GM21786 (cell line): ENCODE measurements around the gene CFAP58.

Experiments used
- ATAC-seq: cut with Tn5 transposase; IDR thresholded peaks from one replicate; pipeline ENCODE4 v1.9.1; 2021; ENCODE audit not compliant: unreplicated experiment

Gene CFAP58, protein sequence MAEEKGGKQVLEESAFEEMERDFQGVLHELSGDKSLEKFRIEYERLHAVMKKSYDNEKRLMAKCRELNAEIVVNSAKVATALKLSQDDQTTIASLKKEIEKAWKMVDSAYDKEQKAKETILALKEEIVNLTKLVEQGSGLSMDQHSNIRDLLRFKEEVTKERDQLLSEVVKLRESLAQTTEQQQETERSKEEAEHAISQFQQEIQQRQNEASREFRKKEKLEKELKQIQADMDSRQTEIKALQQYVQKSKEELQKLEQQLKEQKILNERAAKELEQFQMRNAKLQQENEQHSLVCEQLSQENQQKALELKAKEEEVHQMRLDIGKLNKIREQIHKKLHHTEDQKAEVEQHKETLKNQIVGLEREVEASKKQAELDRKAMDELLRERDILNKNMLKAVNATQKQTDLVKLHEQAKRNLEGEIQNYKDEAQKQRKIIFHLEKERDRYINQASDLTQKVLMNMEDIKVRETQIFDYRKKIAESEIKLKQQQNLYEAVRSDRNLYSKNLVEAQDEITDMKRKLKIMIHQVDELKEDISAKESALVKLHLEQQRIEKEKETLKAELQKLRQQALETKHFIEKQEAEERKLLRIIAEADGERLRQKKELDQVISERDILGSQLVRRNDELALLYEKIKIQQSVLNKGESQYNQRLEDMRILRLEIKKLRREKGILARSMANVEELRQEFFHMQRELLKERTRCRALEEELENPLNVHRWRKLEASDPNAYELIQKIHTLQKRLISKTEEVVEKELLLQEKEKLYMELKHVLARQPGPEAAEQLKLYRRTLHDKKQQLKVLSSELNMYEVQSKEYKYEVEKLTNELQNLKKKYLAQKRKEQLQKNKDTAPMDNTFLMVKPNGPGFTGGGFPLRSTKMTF

DNA sequence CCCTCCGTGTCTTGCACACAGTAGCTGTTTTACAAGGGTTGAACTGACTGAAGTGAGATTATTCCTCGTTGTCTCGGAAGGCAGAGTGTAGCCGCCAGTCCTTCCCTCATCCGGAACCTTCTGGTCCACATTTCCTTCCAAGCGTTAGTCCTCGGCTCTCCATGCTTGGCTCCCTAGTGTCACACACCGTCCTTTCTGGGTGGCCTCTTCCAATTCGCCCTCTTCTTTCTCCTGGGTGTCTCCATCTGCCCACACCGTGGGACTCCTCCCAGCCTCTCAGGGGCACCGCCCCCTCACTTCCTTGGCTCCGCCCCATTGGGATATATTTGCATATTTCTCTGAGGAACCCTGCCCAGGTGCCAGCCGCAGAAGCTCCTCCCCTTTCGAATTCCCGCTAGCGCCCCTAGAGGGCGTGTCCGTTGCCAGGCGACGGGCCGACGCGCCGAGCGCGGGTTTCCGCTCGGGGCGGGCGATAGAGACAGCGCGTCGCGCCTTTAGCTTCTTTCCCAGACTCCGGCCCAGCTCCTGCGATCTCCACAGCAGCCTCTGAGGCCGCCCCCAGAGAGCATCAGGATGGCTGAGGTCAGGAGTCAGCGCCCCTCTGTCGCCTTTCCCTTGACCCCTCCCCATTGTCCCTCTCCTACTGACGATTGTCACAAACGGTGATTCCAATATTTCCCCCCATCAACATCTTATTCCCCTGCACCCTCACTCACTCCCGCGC lies at the start of gene CFAP58:
Gene CFAP58, plus strand, starts transcription at position 509 of the 724 bp plus-strand sequence. Its CDS starts 65 bp downstream, at position 574.
- ATAC-seq, result peak; percentile 60

DNA sequence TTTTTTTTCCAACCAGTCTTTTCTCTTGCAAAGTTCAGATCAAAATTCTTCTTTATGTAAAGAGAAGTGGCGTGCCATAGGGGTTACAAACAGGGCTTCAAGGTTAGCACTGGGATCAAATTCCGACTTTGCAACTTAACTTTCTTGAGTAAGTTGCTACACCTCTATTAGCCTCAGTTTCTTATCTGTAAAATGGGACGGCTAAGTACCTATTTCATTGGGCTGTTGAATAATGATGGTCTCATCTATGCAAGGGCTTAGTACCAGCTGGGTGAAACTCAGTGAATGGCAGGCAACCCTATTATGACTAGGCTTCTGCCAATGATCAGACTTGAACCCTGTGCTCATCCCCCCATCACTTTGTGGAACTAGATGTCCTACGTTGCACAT lies 49.3 kb upstream of the CFAP58 start:
- ATAC-seq, result no peak

DNA sequence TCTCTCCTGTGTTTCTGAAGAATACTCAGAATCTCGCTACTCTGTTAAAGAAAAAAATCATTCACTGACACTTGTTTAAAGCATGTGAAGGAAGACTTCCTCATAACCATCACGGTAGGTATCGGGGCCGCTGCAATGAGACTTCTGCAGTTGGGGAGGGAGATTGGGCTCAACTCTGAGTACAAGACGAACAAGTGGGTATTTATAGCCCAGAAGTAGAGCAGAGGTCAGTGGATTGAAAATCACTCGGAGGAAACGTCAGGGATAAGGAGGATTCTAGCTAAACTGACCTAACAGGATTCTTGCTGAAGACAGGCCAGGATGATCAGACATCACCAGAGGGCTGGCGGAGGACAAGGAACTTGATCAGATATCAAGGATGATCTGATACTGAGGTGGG lies 48.7 kb upstream of the CFAP58 start:
- no peak for ATAC-seq

DNA sequence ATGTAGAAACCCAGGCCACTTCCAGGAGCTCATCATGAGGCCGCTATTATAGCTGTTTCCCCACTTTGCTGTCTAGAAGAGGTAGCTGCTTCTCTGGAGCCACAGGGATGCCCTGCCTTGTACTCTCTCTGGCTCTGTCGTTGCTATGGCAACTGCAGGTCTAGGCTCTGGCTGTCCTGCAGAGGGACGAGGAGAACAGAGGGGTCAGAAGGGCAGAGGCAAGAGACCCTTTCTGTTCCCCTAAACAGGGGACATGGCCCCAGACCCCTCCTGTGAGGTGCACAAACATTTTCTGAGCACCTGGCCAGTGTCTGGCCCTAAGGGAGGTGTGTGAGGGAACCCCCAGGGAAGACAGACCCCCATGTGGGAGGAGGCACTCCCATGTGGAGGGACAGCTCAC lies 46.7 kb upstream of the CFAP58 start:
- no peak for ATAC-seq

DNA sequence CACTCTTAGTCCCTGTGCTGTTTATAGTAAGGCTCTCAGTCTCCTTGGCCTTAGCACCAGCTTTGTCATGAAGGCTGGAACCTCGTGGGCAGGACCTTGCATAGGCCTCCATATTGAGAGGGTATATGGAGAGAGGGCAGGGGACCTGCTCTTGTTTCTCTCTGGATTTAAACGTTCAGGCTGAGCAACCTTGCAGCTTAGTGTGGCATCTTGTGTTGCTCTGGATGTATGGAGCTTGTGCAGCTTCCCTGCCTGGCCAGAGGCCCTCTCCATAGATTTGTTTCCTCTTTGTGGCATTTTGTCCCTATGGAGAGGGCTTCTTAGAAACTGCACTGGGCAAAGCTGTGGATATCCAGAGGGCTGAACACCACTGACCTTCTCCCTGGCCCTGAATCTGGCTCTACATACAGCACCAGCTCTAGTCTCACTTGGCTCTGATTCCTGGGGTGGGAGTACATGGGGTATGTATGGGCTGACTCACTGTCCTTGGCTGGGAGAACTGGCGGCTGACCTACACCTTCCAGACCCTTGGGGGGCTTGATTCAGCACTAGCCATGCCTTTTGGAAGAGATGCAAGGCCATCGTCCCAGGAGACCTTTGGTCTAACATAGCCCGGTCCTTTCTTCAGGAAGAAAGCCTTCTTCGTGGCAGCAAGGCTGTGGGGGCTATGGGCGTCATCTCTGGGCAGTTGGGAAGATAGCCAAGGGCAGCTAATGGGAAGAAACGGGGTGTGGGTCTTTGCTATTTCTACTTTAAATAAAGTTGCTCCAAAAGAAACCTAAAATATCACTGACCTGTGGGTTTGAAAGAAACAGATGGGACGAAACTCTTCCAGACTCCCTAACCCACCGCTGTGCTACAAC lies 45.8 kb upstream of the CFAP58 start:
- no peak for ATAC-seq

DNA sequence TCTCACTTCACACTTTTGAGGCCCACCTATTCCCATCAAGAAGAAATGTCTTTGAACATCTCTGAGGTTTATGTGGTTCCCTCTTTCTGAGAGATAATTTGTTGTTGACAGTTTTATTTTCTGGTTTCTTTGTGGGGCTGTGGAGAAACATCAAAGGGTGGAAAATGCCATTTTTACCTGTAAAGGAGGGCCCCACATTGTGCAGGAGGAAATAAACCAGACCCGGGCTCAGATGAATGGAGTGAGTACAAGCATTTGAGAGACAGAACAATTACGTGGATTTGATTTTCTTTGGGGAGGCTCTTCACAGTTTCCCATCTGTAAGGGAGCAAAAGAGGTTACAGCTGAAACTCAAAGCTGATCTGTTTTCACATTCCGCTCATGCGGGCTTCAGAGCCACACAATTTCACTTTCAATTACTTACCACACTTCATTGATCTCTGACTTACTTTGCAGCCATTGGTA lies 45.2 kb upstream of the CFAP58 start:
- ATAC-seq, result peak; percentile 84

DNA sequence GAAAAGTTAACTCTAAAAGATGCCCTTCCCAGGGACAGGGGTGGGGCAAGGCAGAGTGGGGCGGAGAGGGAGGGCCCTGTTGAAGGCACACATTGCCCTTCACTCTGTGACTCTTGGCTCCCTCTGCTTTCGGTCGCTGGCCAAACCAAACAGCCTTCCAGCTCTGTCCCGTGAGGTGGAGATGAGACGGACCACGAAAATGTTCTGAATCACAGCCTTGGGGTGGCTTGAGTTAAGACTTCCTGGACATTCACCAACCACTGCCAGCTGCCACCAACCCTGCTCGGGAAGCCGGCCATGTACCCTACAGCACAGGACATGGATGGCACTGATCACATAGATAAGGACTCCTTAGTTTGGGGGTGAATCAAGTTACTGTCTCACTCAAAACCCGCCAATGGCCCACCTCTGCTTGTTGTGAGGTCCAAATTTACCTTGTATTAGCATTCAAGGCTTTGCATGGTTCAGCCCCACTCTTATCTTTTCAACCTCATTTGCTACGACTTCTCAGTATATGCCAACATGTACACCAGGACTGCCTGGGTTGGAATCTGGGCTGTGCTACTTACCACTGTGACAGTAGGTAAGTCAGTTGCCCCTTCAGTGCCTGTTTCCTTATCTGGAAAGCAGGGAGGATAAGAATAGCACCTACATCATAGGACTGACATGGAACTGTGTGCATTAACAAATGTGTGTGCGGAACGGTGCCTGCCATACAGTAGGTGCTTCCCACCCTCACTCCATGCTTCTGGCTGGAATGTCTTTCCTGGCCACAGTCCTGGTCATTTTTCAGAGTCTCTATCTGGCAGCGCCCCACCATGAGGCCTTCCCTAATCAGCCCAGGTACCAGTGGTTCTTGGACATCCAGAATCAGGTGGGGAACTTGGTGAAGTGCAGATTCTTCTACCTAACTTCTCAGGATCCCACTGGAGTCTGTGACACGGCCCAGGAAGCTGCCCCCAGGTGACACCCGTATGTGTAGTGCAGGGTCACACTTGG lies 43.4 kb upstream of the CFAP58 start:
- ATAC-seq, result no peak

DNA sequence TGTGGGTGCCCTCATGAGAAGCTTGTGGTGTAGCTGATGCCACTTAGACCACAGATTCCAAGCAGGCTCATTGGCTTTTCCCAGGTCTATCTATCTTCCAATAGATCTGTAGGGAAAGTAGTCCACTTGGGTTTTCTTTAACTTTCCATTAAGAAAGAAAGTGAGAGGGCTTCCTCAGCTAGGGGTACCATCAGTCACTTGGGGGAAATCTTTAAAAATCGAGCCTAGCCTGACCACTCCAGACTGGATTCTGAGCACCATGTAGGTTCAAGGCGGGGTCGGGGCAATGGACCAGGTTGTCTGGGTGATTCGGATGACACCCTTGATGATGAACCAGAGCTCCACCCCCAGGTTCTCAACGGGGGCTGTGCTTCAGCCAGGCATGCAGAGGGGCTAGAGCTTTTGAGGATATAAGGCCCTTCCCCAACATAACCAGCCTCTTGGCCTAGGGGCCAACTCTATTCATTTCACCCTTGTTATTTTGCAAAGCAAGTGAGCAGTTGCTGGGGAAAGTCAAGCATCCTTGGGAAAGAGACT lies 42.4 kb upstream of the CFAP58 start:
- no peak for ATAC-seq

DNA sequence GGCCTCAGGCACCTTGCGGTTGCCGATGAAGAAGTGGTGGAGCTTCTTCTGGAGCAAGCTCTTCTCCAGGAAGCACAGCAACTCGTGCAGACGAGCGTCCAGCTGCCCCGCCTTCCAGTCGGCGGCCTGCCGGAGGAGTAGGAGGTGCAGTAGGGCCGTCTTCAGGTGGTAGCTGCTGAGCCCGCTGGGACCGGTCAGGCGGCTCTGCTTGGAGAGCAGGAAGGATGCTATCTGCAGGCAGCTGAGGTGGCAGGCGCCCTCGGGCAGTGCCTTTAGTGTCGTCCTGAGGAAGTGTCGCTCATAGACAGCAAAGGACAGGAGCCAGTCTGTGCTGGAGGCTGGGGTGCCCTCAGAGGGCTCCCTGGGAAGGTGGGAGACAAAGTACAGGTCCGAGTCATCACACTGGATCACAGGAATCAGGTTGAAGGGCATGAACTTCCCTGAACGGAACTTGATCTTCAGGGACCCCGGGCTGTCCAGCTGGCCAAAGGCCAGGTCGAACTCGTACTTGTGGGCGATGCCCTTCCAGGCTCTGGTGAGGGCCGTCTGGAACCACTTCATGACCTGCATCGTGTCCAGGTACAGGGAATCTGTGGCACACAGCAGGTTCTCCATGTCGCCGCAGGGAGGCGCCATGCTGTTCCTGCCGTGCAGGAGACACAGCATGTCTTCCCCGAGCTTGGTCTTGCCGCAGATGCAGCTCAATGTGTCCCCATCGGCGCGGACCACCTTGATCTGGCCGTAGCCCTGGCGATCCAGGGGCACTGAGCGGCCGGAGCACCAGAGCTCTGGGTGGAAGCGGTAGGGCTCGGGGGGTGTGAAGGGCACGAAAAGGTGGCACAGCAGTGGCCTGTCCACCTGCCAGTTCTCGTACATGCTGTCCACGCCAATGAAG lies 38.8 kb upstream of the CFAP58 start:
- no peak for ATAC-seq

DNA sequence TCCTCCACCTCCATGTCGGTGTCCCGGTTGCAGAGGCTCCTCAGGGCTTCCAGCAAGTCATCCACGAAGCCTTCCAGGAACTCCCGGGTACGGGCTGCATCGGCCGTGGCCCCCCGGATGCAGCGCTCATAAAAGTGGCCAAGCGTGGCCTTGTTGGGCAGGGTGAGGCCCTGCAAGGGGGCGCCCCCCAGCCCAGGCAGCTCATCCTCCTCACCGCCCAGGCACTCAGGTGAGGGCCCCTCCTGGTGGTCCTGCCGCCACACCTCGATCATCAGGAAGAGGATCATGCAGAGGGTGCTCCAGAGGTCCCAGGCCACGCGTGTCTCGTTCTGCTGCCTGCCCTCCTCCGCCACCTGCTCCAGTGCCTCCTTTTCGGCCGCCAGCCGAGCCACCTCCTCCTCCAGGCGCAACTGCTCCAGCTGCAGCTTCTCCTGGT lies 38.1 kb upstream of the CFAP58 start:
- no peak for ATAC-seq

DNA sequence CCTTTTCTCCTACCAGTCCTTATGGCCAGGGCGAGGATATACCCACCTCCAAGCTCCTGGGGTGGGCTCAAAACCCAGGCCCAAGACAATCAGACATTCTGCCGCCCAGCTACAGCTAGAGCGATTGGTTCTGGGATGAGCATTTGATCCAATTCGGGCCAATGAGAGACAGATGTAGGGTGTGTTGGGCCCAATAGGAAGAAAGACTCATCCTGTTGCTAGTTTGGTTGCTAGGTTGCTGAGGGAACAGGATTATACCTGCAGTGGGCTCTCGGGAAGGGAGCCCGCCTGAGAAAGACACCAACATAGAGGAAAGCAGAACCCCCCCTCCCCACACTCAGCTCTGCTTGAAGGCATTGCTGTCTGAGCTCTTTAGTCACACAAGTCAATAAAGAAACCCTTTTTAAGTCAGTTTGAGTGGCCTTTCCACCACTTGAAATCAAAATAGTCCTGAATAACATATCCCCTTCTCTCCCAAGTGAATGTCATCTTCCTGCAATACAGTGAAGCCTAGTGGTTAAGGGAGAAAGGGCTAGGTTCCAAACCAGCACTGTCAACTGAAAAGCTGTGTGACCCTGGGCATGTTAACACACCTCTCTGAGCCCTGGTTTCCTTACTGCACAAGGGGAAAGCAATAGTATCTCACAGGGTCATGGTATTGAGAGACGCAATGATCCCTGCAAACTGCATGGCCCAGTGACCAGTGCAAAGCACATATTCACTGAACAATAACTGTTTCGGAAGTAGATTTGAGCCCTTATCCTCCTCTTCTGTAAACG lies 37.1 kb upstream of the CFAP58 start:
- no peak for ATAC-seq

DNA sequence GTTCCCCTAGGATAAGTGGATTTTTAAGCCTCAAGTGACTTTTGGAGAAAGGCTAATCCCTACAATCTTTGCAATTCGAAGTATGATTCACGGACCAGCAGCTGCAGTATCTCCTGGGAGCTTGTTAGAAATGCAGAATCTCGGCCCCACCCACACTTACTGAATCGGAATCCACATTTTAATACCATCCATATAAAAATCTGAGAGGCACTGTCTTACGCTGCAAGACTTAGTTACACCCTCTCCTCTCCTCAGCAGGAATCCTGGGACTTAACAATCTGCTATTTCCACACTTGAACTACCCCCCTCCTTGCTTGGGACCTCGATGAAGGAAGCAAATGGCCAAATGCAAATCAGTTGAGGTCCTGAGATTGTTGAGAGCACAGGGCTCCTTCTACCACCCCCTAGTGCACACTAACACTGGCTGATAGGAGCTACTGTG lies 36.3 kb upstream of the CFAP58 start:
- ATAC-seq, result peak; percentile 18

DNA sequence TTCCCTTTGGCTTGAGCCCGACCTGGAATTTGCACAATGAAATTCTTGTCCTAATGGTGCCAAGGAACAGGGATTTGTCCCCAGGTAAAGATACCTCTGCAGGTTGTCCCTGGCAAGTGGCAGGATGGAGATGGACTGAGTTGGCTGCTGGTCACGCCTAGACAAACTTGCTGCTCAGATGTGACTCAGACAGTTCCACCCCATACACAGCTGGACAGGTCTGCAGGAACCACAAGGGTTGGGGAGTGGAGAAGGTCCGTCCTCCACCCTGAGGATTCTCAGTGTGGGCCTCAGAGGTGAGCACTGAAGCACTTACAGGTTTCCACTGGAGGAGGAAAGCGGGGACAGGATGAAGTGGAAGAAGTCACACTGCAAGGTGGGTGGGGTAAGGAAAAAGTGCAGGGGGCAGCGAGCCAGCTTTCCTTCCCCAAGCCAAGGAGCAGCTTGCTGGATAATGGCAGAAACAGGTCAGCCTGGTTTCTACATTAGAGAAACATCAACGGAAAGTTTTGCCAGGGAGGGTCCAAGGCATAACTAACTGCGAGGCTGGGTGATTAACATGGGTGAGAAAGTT lies 35.8 kb upstream of the CFAP58 start:
- peak; percentile 39 for ATAC-seq

DNA sequence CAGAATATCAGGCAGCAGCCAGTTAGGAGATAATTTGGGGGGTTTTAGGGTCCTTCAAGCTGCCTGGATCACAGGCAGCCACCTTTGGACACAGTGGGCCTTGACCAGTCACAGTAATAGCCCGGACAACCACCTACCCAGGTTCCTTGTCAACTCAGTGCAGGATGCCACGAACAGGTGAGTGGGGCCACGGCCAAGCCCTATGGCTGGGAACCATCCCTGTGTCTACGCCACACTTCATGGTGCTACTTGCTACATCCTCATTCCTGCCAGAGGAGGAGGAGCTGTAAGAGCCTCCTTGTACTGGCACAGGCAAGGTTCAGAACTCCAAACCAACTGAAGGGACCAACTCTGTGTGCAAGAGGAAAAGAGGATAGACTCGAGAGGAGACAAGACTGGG lies 35.3 kb upstream of the CFAP58 start:
- ATAC-seq, result no peak

DNA sequence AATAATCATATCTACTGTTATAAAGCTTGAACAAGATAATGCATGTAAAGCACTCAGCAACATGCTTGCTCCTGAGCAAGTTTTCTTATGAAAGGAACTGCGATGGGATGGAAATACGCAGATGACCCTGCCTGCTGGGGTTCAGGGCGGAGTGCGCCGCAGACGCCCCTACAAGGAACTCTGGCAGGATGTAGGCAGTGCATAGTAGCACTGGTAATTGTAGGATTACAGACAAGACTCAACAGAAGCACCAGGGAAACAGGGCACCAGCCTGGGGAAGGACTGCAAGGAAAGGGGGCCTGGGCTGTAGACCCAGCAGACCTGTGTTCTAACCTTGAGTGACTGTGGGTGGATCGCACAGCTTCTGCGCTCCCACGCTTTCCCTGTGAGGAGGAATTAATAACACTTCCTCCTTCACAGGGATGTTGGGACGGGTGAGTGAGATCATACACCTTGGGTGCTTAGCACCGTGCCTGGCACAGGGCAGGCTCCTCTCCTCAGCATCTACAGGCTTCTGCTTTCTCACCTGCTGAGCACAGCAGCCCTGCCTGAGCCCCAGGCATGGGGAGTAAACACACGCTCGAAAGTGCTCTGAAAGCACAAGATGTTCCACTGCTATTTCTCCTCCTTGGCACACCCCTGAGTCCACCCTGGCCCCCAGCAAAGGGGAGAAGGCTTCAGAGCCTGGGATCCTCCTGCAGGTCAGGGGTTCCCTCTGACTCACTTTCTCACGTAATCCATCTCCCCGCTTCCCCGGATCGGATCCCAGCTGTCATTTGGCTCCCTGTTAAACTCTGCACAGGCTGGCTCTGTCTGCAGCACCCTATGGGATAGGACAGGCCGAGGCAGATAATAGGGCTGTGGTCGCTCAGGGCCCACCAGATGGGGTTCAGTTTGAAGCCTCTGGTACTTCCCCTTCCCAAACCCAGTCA lies 34.6 kb upstream of the CFAP58 start:
- no peak for ATAC-seq

DNA sequence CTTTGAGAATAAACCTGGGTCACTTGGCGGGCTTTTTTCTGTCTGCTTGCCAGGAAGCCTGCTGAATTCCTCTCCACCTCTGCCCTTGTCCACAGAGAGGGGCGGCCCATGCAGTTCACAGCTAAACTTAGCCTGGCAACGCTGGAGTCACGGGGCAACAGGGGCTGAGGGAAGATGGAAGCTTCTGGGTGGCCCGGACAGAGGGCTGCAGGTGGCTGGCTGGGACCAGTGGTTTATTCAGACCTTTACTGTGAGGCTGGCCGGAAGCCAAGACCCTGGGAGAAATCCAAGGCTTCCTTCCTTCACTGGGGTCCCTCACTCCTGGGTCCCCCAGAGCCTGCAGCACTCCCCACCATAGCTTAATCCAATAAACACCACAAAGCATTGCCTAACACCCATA lies 32.4 kb upstream of the CFAP58 start:
- no peak for ATAC-seq
